ENCODE data around the gene ALAS1.

The ALAS1 gene

DNA sequence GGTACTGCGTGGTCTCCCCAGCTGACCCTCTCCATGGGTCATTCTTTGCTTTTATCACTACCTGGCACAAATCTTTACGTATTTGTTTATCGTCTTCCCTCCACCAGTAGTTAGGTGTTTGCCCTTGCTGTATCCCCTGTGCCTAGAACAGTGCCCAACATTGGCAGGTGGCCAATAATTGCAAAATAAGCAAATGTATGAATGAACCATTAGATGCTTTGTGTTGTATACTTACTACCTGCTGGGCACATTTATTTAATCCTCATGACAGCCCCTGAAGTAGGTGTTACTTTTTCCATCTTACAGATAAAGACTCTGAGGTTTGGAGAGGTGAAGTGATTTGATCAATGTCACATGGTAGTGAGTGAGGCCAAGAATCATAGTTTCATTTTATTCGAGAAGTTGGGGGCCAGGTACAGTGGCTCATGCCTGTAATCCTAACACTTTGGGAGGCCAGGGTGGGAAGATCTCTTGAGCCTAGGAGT, 43.0 kb downstream of the ALAS1 start:
- H4K91ac ChIP-seq (ENCODE audit: low read depth, low read length, poor library complexity), result no peak overlapping the region
- H2AK5ac ChIP-seq (ENCODE audit: low read depth, low read length), result no peak overlapping the region
- no peak overlapping the region for H2BK120ac ChIP-seq (ENCODE audit: low read depth, low read length)
- no CpG with 5 or more reads among the region's 4 CpGs for WGBS, 2 donors (ENCODE audit: extremely low coverage in 2 of 2, insufficient read length in 2 of 2, insufficient replicate concordance in 1 of 2)
- H3K18ac ChIP-seq (ENCODE audit: low read length), result no peak overlapping the region
- H2BK5ac ChIP-seq (ENCODE audit: low read length), result no peak overlapping the region
- no peak overlapping the region for H3K14ac ChIP-seq (ENCODE audit: low read length)
- peaks cover 0 to 16% (median 0%) of the 10 kb centered on the region in 3 experiments for H3K27me3 ChIP-seq (ENCODE audit: control insufficient read depth in 3 of 3, insufficient read depth in 3 of 3, low read depth in 1 of 3, low read length in 3 of 3)
- no peak overlapping the region for H2BK15ac ChIP-seq (ENCODE audit: low read length)
- no peak overlapping the region for H3K23ac ChIP-seq (ENCODE audit: low read depth, low read length, poor library complexity)
- no peak overlapping the region for H3K4me2 ChIP-seq (ENCODE audit: insufficient read depth, low read length, poor library complexity, severe bottlenecking)
- no peak overlapping the region for H3K27ac ChIP-seq (replicated peaks; ENCODE audit: low read length)
- no peaks in the 10 kb centered on the region for H3K79me1 ChIP-seq (ENCODE audit: low read depth, low read length)
- no peak overlapping the region for H3K4ac ChIP-seq (ENCODE audit: low read length)
- no peak overlapping the region for H2AFZ ChIP-seq (ENCODE audit: low read length)
- no peak overlapping the region for H3K9ac ChIP-seq (ENCODE audit: low read depth, low read length, poor library complexity)
- peaks cover 4 to 7% of the 10 kb centered on the region in 2 donors for H3K9me3 ChIP-seq (replicated peaks in 1 of 2; ENCODE audit: control insufficient read depth in 2 of 2, insufficient read depth in 1 of 2, low read depth in 1 of 2, low read length in 2 of 2)
- H3K36me3 ChIP-seq (replicated peaks in 1 of 2; ENCODE audit: control insufficient read depth in 2 of 2, insufficient read depth in 2 of 2, low read length in 2 of 2), result no peaks in the 10 kb centered on the region
- H3K4me3 ChIP-seq (ENCODE audit: low read length in 2 of 2), result no peak overlapping the region
- H3K4me1 ChIP-seq (ENCODE audit: control insufficient read depth in 2 of 2, insufficient read depth in 1 of 2, low read depth in 1 of 2, low read length in 2 of 2), result peaks cover 15 to 20% of the 10 kb centered on the region in 2 donors
- no peak overlapping the region for H4K8ac ChIP-seq (ENCODE audit: low read depth, low read length)
- DNase-seq (ENCODE audit: low spot score), result no peak
- no peak overlapping the region for H2BK12ac ChIP-seq (ENCODE audit: low read length)

DNA sequence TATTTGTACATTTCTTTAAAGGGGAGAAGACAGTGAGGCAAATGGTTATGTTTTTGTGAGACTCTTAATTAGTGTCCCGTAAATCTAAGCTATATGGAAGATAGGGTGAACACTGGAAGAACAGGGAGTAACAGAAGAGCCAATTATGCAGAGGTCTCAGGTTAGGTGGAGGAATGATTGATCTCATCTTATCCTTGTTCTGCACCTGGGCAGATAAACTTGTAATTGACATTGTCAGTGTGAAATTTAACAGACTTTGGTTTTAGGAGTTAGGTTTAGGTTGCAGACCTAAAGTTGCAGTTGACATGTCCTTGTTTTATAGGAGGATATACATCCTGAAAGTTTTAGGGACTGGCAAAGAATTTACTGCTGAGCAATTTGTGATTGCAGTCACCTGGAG, 44.1 kb downstream of the ALAS1 start:
- H2AK5ac ChIP-seq (ENCODE audit: low read depth, low read length), result no peak overlapping the region
- peaks cover 0 to 26% (median 0%) of the 10 kb centered on the region in 3 experiments for H3K27me3 ChIP-seq (ENCODE audit: control insufficient read depth in 3 of 3, insufficient read depth in 3 of 3, low read depth in 1 of 3, low read length in 3 of 3)
- no peak overlapping the region for H2AFZ ChIP-seq (ENCODE audit: low read length)
- no peak overlapping the region for H3K4me2 ChIP-seq (ENCODE audit: insufficient read depth, low read length, poor library complexity, severe bottlenecking)
- no peak overlapping the region for H3K4ac ChIP-seq (ENCODE audit: low read length)
- H3K14ac ChIP-seq (ENCODE audit: low read length), result no peak overlapping the region
- H3K9ac ChIP-seq (ENCODE audit: low read depth, low read length, poor library complexity), result no peak overlapping the region
- no peak overlapping the region for H2BK5ac ChIP-seq (ENCODE audit: low read length)
- no peak overlapping the region for H3K27ac ChIP-seq (replicated peaks; ENCODE audit: low read length)
- no peak overlapping the region for H2BK15ac ChIP-seq (ENCODE audit: low read length)
- no peak for DNase-seq (ENCODE audit: low spot score)
- H3K4me3 ChIP-seq (ENCODE audit: low read length in 2 of 2), result no peak overlapping the region
- H3K4me1 ChIP-seq (ENCODE audit: control insufficient read depth in 2 of 2, insufficient read depth in 1 of 2, low read depth in 1 of 2, low read length in 2 of 2), result peaks cover 15 to 22% of the 10 kb centered on the region in 2 donors
- no peak overlapping the region for H3K18ac ChIP-seq (ENCODE audit: low read length)
- no peak overlapping the region for H4K8ac ChIP-seq (ENCODE audit: low read depth, low read length)
- no CpG with 5 or more reads among the region's 1 CpG for WGBS, 2 donors (ENCODE audit: extremely low coverage in 2 of 2, insufficient read length in 2 of 2, insufficient replicate concordance in 1 of 2)
- H3K23ac ChIP-seq (ENCODE audit: low read depth, low read length, poor library complexity), result no peak overlapping the region
- H2BK12ac ChIP-seq (ENCODE audit: low read length), result no peak overlapping the region
- peaks cover 4 to 7% of the 10 kb centered on the region in 2 donors for H3K9me3 ChIP-seq (replicated peaks in 1 of 2; ENCODE audit: control insufficient read depth in 2 of 2, insufficient read depth in 1 of 2, low read depth in 1 of 2, low read length in 2 of 2)
- H3K36me3 ChIP-seq (replicated peaks in 1 of 2; ENCODE audit: control insufficient read depth in 2 of 2, insufficient read depth in 2 of 2, low read length in 2 of 2), result no peaks in the 10 kb centered on the region
- no peaks in the 10 kb centered on the region for H3K79me1 ChIP-seq (ENCODE audit: low read depth, low read length)
- no peak overlapping the region for H2BK120ac ChIP-seq (ENCODE audit: low read depth, low read length)
- H4K91ac ChIP-seq (ENCODE audit: low read depth, low read length, poor library complexity), result no peak overlapping the region

DNA sequence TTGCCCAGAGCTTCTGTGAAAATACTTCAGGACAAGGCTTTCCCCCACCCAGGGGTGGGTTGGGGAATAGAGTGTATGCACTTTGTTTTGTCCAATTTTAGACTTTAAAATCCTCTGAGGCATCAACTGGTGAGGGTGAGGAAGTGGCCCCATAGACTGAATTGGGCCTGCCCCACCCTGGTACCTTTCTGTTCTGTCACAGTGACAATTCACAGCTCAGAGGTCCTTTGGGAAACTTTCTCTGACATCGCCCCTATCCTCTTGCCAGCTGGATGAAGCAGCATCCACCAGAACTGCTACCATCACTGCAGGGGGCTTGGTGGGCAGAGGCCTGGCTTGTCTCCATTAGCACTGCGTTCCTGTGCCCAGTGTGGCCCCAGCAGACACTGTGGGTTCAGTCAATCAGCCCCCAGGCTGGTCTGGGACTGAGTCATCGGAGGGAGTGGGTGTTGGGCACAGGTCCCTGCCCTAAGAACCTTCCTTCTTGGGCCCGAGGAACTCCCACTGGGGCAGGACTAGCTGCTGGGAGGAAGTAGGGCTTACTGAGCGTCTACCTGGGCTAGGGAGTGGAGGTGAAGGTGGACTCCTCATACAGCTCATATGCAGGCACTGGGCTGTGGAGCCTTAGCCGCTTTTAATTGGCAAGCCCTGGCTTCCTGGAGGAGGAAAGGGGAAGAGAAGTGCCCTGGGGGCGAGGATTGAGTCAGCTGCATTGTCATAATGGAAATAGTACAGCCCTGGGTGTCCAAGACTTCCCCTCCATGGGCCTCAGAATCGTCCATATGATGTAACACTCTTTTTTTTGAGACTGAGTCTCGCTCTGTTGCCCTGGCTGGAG, 46.0 kb downstream of the ALAS1 start:
- no CpG with 5 or more reads among the region's 9 CpGs for WGBS, 2 donors (ENCODE audit: extremely low coverage in 2 of 2, insufficient read length in 2 of 2, insufficient replicate concordance in 1 of 2)
- DNase-seq (ENCODE audit: low spot score), result no peak

More for the DNA sequence above, 46.0 kb downstream of the ALAS1 start:
- H3K9ac ChIP-seq (ENCODE audit: low read depth, low read length, poor library complexity), result no peak overlapping the region
- no peaks in the 10 kb centered on the region for H3K79me1 ChIP-seq (ENCODE audit: low read depth, low read length)
- H2BK5ac ChIP-seq (ENCODE audit: low read length), result no peak overlapping the region
- no peak overlapping the region for H4K8ac ChIP-seq (ENCODE audit: low read depth, low read length)
- H3K36me3 ChIP-seq (replicated peaks in 1 of 2; ENCODE audit: control insufficient read depth in 2 of 2, insufficient read depth in 2 of 2, low read length in 2 of 2), result peaks cover 0 to 3% of the 10 kb centered on the region in 2 donors
- H3K4me1 ChIP-seq (ENCODE audit: control insufficient read depth in 2 of 2, insufficient read depth in 1 of 2, low read depth in 1 of 2, low read length in 2 of 2), result peaks cover 0 to 6% of the 10 kb centered on the region in 2 donors
- H2BK15ac ChIP-seq (ENCODE audit: low read length), result no peak overlapping the region
- no peak overlapping the region for H3K23ac ChIP-seq (ENCODE audit: low read depth, low read length, poor library complexity)
- no peak overlapping the region for H2BK120ac ChIP-seq (ENCODE audit: low read depth, low read length)
- H3K18ac ChIP-seq (ENCODE audit: low read length), result no peak overlapping the region
- no peak overlapping the region for H3K4me3 ChIP-seq (ENCODE audit: low read length in 2 of 2)
- no peak overlapping the region for H3K4ac ChIP-seq (ENCODE audit: low read length)
- H3K4me2 ChIP-seq (ENCODE audit: insufficient read depth, low read length, poor library complexity, severe bottlenecking), result no peak overlapping the region
- no peak overlapping the region for H3K27ac ChIP-seq (replicated peaks; ENCODE audit: low read length)
- H2AFZ ChIP-seq (ENCODE audit: low read length), result no peak overlapping the region
- H3K14ac ChIP-seq (ENCODE audit: low read length), result no peak overlapping the region
- H2AK5ac ChIP-seq (ENCODE audit: low read depth, low read length), result no peak overlapping the region
- peaks cover 4 to 7% of the 10 kb centered on the region in 2 donors for H3K9me3 ChIP-seq (replicated peaks in 1 of 2; ENCODE audit: control insufficient read depth in 2 of 2, insufficient read depth in 1 of 2, low read depth in 1 of 2, low read length in 2 of 2)
- H2BK12ac ChIP-seq (ENCODE audit: low read length), result no peak overlapping the region
- H4K91ac ChIP-seq (ENCODE audit: low read depth, low read length, poor library complexity), result no peak overlapping the region
- peaks cover 0 to 26% (median 0%) of the 10 kb centered on the region in 3 experiments for H3K27me3 ChIP-seq (ENCODE audit: control insufficient read depth in 3 of 3, insufficient read depth in 3 of 3, low read depth in 1 of 3, low read length in 3 of 3)
